ENCODE data around the gene DEFB124. TPM values are rescaled to one million over a fixed set of nuclear protein-coding genes. Genes with fewer than 3 reads are reported as not detected.

DEFB124 gene
- total RNA-seq, 1 experiment from 2014 or later = not detected

DNA sequence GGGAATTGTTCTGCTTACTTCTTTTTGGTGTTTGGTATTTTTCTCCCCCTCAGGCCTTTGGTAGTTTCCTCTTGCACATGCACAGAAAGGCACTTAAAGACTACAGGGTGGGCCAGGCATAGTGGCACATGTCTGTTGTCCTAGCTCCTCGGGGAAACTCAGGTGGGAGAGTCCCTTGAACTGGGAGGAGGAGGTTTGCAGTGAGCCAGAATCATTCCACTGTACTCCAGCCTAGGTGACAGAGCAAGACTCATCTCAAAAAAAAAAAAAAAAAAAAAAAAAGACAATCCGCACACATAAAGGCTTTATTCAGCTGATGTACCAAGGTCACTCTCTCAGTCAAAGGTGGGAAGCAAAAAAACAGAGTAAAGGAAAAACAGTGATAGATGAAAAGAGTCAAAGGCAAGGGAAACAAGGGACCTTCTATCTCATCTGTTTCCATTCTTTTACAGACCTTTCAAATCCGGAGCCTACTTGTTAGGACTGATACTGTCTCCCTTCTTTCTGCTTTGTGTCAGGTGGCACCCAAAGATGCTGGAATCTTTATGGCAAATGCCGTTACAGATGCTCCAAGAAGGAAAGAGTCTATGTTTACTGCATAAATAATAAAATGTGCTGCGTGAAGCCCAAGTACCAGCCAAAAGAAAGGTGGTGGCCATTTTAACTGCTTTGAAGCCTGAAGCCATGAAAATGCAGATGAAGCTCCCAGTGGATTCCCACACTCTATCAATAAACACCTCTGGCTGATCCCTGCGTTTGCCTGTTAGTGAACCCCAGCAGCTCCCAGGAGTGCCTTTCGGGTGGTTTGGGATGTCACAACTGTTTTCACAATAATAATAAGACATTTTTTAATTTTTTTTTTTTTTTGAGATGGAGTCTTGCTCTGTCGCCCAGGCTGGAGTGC is 25.2 kb downstream of the DEFB124 start:
- Mint-ChIP-seq H3K4me3 (no peak overlapping the region), H3K27me3 (ENCODE audit: low read depth) (peaks cover 10% of the 10 kb centered on the region), H3K9me3 (peaks cover 81 to 88% of the 10 kb centered on the region in 2 experiments), H3K27ac (no peak overlapping the region), H3K4me1 (no peaks in the 10 kb centered on the region), H3K36me3 (ENCODE audit: insufficient read depth in 1 of 3, low read depth in 3 of 3) (peaks cover 2 to 49% (median 11%) of the 10 kb centered on the region in 3 experiments; a peak in 5 of 7 replicates)
- Histone ChIP-seq H2BK20ac (ENCODE audit: low read depth, low read length, poor library complexity, severe bottlenecking) (no peak overlapping the region), H3K23me2 (ENCODE audit: insufficient read length, low read depth, low read length, poor library complexity, severe bottlenecking) (no peaks in the 10 kb centered on the region), H3K18ac (ENCODE audit: insufficient read length, low read depth, low read length) (no peak overlapping the region), H3K4me1 (ENCODE audit: insufficient read depth, low read length) (no peaks in the 10 kb centered on the region), H3K4ac (ENCODE audit: low read depth, low read length) (no peak overlapping the region), H4K8ac (replicated peaks; ENCODE audit: insufficient read length, low read depth, low read length) (no peak overlapping the region), H3T11ph (ENCODE audit: low read length) (no peak overlapping the region), H4K5ac (ENCODE audit: insufficient read length, low read depth, low read length) (no peak overlapping the region), H3K79me1 (ENCODE audit: insufficient read depth, low read depth, low read length, poor library complexity, severe bottlenecking) (no peaks in the 10 kb centered on the region), H3K27me3 (ENCODE audit: insufficient read depth, low read length) (no peaks in the 10 kb centered on the region), H3K27ac (ENCODE audit: insufficient read length, low read depth, low read length) (no peak overlapping the region), H2AK5ac (ENCODE audit: insufficient read length, low read length) (no peak overlapping the region), H3K9me3 (ENCODE audit: control insufficient read depth, low read depth, low read length) (peaks cover 53% of the 10 kb centered on the region), H2AFZ (ENCODE audit: low read length) (no peak overlapping the region), H4K20me1 (ENCODE audit: control insufficient read depth, insufficient read depth, insufficient read length) (no peaks in the 10 kb centered on the region), H2BK15ac (ENCODE audit: low read depth, low read length) (no peak overlapping the region), H2BK5ac (ENCODE audit: insufficient read length, low read length) (no peak overlapping the region), H3K9ac (ENCODE audit: extremely low read depth, insufficient read length, low read length) (no peak overlapping the region), H3K79me2 (ENCODE audit: insufficient read depth, low read length) (no peaks in the 10 kb centered on the region), H3K23ac (ENCODE audit: insufficient read length, low read depth, low read length) (no peak overlapping the region), H3K4me2 (ENCODE audit: insufficient read depth, insufficient read length, low read length) (no peak overlapping the region), H3K56ac (ENCODE audit: insufficient read length, low read depth, low read length) (no peak overlapping the region), H2BK12ac (ENCODE audit: insufficient read length, low read depth, low read length) (no peak overlapping the region), H3K14ac (ENCODE audit: insufficient read depth, low read length) (no peak overlapping the region), H4K91ac (ENCODE audit: insufficient read length, low read depth, low read length) (no peak overlapping the region), H2BK120ac (ENCODE audit: low read depth, low read length, poor library complexity, severe bottlenecking) (no peak overlapping the region)
- TF ChIP-seq, protein P1, sequence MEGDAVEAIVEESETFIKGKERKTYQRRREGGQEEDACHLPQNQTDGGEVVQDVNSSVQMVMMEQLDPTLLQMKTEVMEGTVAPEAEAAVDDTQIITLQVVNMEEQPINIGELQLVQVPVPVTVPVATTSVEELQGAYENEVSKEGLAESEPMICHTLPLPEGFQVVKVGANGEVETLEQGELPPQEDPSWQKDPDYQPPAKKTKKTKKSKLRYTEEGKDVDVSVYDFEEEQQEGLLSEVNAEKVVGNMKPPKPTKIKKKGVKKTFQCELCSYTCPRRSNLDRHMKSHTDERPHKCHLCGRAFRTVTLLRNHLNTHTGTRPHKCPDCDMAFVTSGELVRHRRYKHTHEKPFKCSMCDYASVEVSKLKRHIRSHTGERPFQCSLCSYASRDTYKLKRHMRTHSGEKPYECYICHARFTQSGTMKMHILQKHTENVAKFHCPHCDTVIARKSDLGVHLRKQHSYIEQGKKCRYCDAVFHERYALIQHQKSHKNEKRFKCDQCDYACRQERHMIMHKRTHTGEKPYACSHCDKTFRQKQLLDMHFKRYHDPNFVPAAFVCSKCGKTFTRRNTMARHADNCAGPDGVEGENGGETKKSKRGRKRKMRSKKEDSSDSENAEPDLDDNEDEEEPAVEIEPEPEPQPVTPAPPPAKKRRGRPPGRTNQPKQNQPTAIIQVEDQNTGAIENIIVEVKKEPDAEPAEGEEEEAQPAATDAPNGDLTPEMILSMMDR (conservative IDR thresholded peaks at IDR 0.05) = no peak
- no CpG with 5 or more reads among the region's 8 CpGs for WGBS (ENCODE audit: extremely low coverage, insufficient read length, low lambda C conversion rate)
- no peak for DNase-seq
